Measurements from ENCODE around the gene SRMS. TPM values are rescaled to one million over a fixed set of nuclear protein-coding genes. Genes with fewer than 3 reads are reported as not detected.

SRMS gene
- total and polyA plus RNA-seq, 3 donors from 2014 or later: 0.19 to 0.42 (median 0.24) TPM

DNA sequence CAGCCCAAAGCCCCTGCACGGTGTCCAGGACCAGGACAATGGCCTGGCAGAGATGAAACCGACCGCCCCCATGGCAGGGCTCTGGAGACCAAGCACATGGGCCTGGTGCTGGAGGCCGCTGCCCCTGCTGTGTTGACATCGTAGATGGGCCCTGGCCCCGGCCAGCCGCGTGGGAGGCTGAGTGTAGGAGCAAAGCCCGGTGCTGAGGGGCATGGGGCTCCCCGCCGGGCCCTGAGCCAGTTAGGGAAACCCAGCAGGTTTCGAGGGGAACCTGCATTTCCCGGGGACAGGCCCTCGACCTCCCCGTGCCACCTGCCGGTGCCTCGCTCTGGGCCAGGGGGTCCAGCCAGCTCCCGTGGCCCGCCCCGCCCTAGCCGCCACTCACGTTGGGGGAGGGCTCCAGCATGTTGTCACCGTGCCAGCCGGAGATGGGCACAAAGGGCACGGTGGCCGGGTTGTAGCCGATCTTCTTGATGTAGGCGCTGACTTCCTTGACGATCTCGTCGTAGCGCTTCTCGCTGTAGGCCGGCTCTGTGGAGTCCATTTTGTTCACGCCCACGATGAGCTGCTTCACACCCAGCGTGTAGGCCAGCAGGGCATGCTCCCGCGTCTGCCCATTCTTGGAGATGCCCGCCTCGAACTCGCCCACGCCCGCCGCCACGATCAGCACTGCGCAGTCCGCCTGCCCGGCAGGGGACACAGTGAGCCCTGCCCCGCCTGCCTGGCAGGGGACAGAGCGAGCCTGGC, 53.0 kb downstream of the SRMS start:
- H3K36me3 ChIP-seq (ENCODE audit: low read depth, missing control alignments): no peaks in the 10 kb centered on the region
- intact Hi-C loops (cut with DNase I; ENCODE audit: low total_unique reads): no loop called here
- H3K4me3 ChIP-seq: no peak overlapping the region
- 87 to 88% methylated on average over 34 to 51 of the region's 51 CpGs for WGBS, 2 donors
- H3K27ac ChIP-seq: no peak overlapping the region
- DNase-seq: no peak
- H3K9me3 ChIP-seq: no peaks in the 10 kb centered on the region
- no peaks in the 10 kb centered on the region for H3K4me1 ChIP-seq
- H3K27me3 ChIP-seq: no peaks in the 10 kb centered on the region
- TF ChIP-seq, protein P1, sequence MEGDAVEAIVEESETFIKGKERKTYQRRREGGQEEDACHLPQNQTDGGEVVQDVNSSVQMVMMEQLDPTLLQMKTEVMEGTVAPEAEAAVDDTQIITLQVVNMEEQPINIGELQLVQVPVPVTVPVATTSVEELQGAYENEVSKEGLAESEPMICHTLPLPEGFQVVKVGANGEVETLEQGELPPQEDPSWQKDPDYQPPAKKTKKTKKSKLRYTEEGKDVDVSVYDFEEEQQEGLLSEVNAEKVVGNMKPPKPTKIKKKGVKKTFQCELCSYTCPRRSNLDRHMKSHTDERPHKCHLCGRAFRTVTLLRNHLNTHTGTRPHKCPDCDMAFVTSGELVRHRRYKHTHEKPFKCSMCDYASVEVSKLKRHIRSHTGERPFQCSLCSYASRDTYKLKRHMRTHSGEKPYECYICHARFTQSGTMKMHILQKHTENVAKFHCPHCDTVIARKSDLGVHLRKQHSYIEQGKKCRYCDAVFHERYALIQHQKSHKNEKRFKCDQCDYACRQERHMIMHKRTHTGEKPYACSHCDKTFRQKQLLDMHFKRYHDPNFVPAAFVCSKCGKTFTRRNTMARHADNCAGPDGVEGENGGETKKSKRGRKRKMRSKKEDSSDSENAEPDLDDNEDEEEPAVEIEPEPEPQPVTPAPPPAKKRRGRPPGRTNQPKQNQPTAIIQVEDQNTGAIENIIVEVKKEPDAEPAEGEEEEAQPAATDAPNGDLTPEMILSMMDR (IDR thresholded peaks at IDR 0.05): no peak
- no peak for TF ChIP-seq POLR2A (IDR thresholded peaks at IDR 0.05)

- intact Hi-C loops (cut with DNase I; ENCODE audit: low total_unique reads): no loop called here
- 80 to 86% methylated on average over 1 to 7 of the region's 7 CpGs for WGBS, 2 donors
- H3K27me3 ChIP-seq: no peaks in the 10 kb centered on the region
- no peaks in the 10 kb centered on the region for H3K9me3 ChIP-seq
- H3K27ac ChIP-seq: no peak overlapping the region
- no peak for DNase-seq
- H3K36me3 ChIP-seq (ENCODE audit: low read depth, missing control alignments): no peaks in the 10 kb centered on the region
- no peak overlapping the region for H3K4me3 ChIP-seq
- H3K4me1 ChIP-seq: no peaks in the 10 kb centered on the region
- TF ChIP-seq, protein P1 (IDR thresholded peaks at IDR 0.05): no peak
- TF ChIP-seq POLR2A (IDR thresholded peaks at IDR 0.05): no peak
These were observed 53.5 kb downstream of the SRMS start for GRCh38 chr20:63494084-63494419.

DNA sequence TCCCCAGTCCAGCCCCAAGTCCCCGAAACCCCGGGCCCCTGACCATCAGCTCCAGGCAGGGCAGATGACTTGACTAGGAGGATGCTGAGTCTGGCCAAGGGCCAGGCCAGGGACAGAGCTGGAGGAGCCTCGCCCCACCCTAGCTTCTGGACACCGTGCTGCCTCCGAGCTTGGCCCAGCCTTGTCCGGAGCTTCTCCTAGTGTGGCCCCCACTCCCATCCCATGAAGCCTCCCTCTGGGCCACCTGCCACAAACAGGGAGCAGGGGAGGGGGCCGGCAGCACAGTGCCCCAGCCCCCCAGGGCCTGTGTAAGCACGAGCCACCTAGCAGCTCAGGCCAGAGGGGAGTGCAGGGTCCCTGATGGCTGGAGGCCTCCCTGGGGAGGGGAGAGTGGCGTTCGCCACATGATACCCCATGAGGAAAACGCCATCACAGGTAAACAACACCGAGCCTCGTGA, 54.0 kb downstream of the SRMS start:
- Histone ChIP-seq H3K36me3 (ENCODE audit: low read depth, missing control alignments) (no peaks in the 10 kb centered on the region), H3K27me3 (no peaks in the 10 kb centered on the region), H3K9me3 (no peaks in the 10 kb centered on the region), H3K4me1 (no peaks in the 10 kb centered on the region), H3K27ac (no peak overlapping the region), H3K4me3 (no peak overlapping the region)
- no peak for TF ChIP-seq POLR2A (IDR thresholded peaks at IDR 0.05)
- TF ChIP-seq, protein P1 (IDR thresholded peaks at IDR 0.05): no peak
- intact Hi-C loops (cut with DNase I; ENCODE audit: low total_unique reads): no loop called here
- no peak for DNase-seq
- 62 to 69% methylated on average over 6 to 13 of the region's 13 CpGs for WGBS, 2 donors

GRCh38 chr20:63492982-63493381, 54.6 kb downstream of the SRMS start:
- Histone ChIP-seq H3K27me3 (no peaks in the 10 kb centered on the region), H3K27ac (no peak overlapping the region), H3K36me3 (ENCODE audit: low read depth, missing control alignments) (no peaks in the 10 kb centered on the region), H3K4me1 (no peaks in the 10 kb centered on the region), H3K4me3 (no peak overlapping the region), H3K9me3 (no peaks in the 10 kb centered on the region)
- DNase-seq: no peak
- TF ChIP-seq, protein P1 (IDR thresholded peaks at IDR 0.05): no peak
- no peak for TF ChIP-seq POLR2A (IDR thresholded peaks at IDR 0.05)
- WGBS, 2 donors: 93 to 95% methylated on average over 13 to 14 of the region's 14 CpGs
- intact Hi-C loops (cut with DNase I; ENCODE audit: low total_unique reads): no loop called here

GRCh38 chr20:63492518-63492917, 55.0 kb downstream of the SRMS start:
- Histone ChIP-seq H3K4me3 (no peak overlapping the region), H3K4me1 (no peaks in the 10 kb centered on the region), H3K27me3 (no peaks in the 10 kb centered on the region), H3K27ac (no peak overlapping the region), H3K36me3 (ENCODE audit: low read depth, missing control alignments) (no peaks in the 10 kb centered on the region), H3K9me3 (no peaks in the 10 kb centered on the region)
- intact Hi-C loops (cut with DNase I; ENCODE audit: low total_unique reads): no loop called here
- no peak for DNase-seq
- TF ChIP-seq, protein P1 (IDR thresholded peaks at IDR 0.05): no peak
- TF ChIP-seq POLR2A (IDR thresholded peaks at IDR 0.05): no peak
- 92 to 94% methylated on average over 2 of the region's 2 CpGs for WGBS, 2 donors

Measured in testis (tissue), 3 donors.